Cardiac muscle cell (in vitro differentiated cells and primary cell): ENCODE data around the gene TRIM14. TPM values are rescaled to one million over a fixed set of nuclear protein-coding genes. Genes with fewer than 3 reads are reported as not detected.
A peak's percentile ranks its signal among the peaks of the same experiment; 100 is the strongest.

ENCODE experiments used
- DNase-seq, 2 donors: peaks; one replicate each; pipeline versions ENCODE4 v3.0.0 to v3.0.0-alpha.2; 2010 to 2017; ENCODE audit warnings: low read depth in 1 of 2, low spot score in 1 of 2
- H3K27ac ChIP-seq: fragments of 200-600 bp; sonication (generic); 2 replicates; pipeline ENCODE4 v1.5.1; 2016
- H3K27me3 ChIP-seq: fragments of 200-600 bp; sonication (generic); 2 replicates; pipeline ENCODE4 v1.6.0; 2016; ENCODE audit warnings: control low read depth
- H3K36me3 ChIP-seq: fragments of 200-600 bp; sonication (generic); 2 replicates; pipeline ENCODE4 v1.5.1; 2016; ENCODE audit warnings: control low read depth
- H3K4me1 ChIP-seq: fragments of 200-600 bp; sonication (generic); 2 replicates; pipeline ENCODE4 v1.8.1; 2017; ENCODE audit warnings: low read depth, mild to moderate bottlenecking, mixed run types
- H3K4me3 ChIP-seq: fragments of 200-600 bp; sonication (generic); 2 replicates; pipeline ENCODE4 v1.5.1; 2016; ENCODE audit warnings: mild to moderate bottlenecking
- H3K9me3 ChIP-seq: fragments of 200-600 bp; sonication (generic); 2 replicates; pipeline ENCODE4 v1.5.1; 2017; ENCODE audit warnings: low read depth, mild to moderate bottlenecking, control low read depth
- polyA plus RNA-seq: library from polyadenylated mRNA; unstranded; fragments of >200 nt; fragmentation: Nextera tagmentation; extraction: Ambion mirVana; gene quantifications from 2 replicates; pipeline ENCODE4 v1.2.1, GENCODE V29; 2016
- total RNA-seq: library from RNA; depleted of rRNA; stranded (reverse); fragments of >200 nt; gene quantifications from 2 replicates; pipeline ENCODE4 v1.2.3, GENCODE V29; 2016
- TF ChIP-seq, protein P1 (sequence below): IDR thresholded peaks from 2 replicates; pipeline ENCODE4 v1.5.1; 2012; ENCODE audit warnings: low read depth, mild to moderate bottlenecking, low read length

TRIM14 gene
- total and polyA plus RNA-seq, 2 experiments from 2014 or later = 0.57 to 1.5 TPM

DNA sequence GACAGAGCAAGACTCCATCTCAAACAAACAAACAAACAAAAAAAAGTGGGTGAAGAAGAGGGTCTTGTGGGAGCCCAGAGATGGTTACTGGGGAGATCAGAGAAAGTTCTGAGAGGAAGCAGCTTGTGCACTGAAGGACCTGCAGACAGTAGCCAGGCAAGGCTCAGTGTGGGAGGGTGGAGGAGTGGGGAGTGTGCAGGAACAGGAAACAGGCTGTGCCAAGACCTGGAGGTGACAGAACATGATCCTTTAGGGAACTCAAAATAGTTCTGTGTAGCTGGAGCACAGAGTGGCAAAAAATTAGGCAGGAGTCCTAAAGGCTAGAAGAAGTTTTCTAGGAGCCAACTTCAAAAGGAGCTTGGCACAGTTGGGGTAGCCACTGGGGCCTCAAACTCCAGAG, 81.7 kb downstream of the TRIM14 start:
- Histone ChIP-seq H3K4me1 (peaks cover 3% of the 10 kb centered on the region), H3K9me3 (no peaks in the 10 kb centered on the region), H3K4me3 (no peak overlapping the region), H3K27me3 (no peaks in the 10 kb centered on the region), H3K36me3 (no peaks in the 10 kb centered on the region), H3K27ac (no peak overlapping the region)
- DNase-seq = peak; percentile 6 to 60
- TF ChIP-seq, protein P1, sequence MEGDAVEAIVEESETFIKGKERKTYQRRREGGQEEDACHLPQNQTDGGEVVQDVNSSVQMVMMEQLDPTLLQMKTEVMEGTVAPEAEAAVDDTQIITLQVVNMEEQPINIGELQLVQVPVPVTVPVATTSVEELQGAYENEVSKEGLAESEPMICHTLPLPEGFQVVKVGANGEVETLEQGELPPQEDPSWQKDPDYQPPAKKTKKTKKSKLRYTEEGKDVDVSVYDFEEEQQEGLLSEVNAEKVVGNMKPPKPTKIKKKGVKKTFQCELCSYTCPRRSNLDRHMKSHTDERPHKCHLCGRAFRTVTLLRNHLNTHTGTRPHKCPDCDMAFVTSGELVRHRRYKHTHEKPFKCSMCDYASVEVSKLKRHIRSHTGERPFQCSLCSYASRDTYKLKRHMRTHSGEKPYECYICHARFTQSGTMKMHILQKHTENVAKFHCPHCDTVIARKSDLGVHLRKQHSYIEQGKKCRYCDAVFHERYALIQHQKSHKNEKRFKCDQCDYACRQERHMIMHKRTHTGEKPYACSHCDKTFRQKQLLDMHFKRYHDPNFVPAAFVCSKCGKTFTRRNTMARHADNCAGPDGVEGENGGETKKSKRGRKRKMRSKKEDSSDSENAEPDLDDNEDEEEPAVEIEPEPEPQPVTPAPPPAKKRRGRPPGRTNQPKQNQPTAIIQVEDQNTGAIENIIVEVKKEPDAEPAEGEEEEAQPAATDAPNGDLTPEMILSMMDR = no peak

DNA sequence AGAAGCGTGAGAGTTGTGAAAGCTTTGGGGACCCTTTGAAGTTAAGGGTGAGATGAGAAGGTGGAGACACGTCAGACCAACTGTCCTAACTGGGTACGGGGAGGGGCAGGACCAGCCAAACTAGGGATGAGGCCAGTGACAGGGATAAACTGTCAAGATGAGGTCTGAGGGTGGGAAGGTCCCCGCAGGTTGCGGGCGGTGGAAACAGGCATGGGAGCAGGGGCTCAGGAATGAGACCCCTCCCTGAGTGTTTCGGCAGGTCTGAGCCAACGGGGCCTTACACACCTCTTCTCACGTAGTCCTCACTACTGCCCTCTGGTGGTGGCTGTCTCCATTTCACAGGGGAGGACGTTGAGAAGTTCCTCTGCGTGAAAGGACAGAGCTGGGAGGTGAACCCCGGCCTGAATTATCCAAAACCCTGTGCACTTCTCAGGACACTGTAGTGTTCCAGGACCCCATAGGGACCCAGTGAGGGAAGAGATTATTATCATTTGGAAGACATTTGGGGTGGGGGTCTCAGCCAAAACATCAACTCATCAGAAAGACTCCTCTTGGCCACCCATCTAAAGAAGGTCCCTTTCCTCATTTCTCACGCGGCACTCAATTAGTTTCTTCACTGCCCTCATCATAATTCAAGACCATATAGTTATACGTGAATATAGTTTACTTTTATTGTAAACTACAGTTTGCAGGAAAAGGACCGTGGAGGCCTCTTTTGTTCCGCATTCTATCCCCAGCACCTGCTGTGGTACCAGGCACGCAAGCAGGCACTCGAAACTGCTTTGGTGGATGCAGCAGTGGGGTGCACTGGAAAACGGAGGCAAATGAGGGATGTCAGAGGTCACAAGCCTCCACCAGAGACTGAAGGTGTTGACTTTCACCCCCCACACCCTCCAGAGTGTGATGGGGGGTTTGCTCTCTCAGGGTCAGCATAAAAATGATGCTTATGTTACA, 84.2 kb downstream of the TRIM14 start:
- H3K9me3 ChIP-seq = no peaks in the 10 kb centered on the region
- no peaks in the 10 kb centered on the region for H3K27me3 ChIP-seq
- no peak overlapping the region for H3K27ac ChIP-seq
- no peak overlapping the region for H3K4me3 ChIP-seq
- DNase-seq = peak; percentile 84 to 88
- TF ChIP-seq, protein P1 = peak; percentile 85
- peaks cover 3% of the 10 kb centered on the region for H3K4me1 ChIP-seq
- no peaks in the 10 kb centered on the region for H3K36me3 ChIP-seq

DNA sequence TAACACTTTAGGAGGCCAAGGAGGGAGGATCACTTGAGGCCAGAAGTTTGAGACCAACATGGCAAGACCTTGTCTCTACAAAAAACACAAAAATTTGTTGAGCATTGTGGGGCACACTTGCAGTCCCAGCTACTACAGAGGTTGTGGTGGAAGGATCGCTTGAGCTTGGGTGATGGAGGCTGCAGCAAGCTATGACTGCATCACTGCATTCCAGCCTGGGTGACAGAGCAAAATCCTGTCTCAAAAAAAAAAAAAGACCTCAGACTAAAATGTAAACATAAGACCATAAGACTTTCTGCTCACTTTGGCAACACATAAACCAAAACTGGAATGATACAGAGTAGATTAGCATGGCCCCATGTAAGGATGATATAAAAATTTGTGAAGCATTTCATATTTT, 87.1 kb downstream of the TRIM14 start:
- no peak overlapping the region for H3K27ac ChIP-seq
- TF ChIP-seq, protein P1 = no peak
- no peaks in the 10 kb centered on the region for H3K27me3 ChIP-seq
- no peaks in the 10 kb centered on the region for H3K9me3 ChIP-seq
- no peak for DNase-seq
- H3K4me1 ChIP-seq = no peaks in the 10 kb centered on the region
- H3K36me3 ChIP-seq = no peaks in the 10 kb centered on the region
- H3K4me3 ChIP-seq = no peak overlapping the region

DNA sequence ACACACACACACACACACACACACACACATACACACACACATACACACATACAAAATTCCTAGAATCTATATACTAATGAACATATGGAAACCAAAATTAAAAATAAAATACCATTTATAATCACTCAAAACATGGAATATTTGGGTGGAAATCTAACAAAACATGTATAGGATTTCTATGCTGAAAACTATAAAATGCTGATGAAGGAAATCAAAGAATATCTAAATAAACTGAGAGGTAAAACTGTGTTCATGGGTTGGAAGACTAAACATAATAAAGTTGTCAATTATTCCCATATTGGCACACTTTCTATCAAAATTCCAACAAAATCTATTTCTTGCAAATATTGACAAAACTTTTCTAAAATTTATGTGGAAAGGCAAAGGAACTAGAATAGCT, 87.9 kb downstream of the TRIM14 start:
- Histone ChIP-seq H3K4me1 (no peaks in the 10 kb centered on the region), H3K27ac (no peak overlapping the region), H3K36me3 (no peaks in the 10 kb centered on the region), H3K27me3 (no peaks in the 10 kb centered on the region), H3K9me3 (no peaks in the 10 kb centered on the region), H3K4me3 (no peak overlapping the region)
- DNase-seq = no peak
- TF ChIP-seq, protein P1 = no peak

DNA sequence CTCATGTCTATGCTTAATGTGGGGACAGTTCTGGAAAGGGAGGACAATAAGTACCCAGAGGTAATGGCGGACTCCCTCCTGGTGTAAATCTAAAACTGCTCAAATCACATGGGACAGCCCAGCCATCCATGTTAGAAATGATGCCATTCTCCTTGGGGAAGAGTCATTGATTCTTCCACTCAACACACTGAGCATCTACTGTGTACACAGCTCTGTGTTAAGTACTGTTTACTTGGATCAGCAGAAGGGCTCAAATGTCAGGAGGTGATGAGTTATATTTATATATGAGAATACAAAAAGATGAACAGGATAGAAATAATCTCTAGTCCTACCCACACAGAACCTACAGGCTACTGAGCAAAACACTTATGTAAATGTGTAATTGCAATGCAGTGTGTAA, 94.3 kb downstream of the TRIM14 start:
- Histone ChIP-seq H3K27me3 (no peaks in the 10 kb centered on the region), H3K36me3 (no peaks in the 10 kb centered on the region), H3K4me3 (no peak overlapping the region), H3K27ac (no peak overlapping the region), H3K9me3 (no peaks in the 10 kb centered on the region), H3K4me1 (no peaks in the 10 kb centered on the region)
- TF ChIP-seq, protein P1 = no peak
- DNase-seq = no peak
